HG03432 (cell line): Measurements from ENCODE around the gene SAAL1.

ENCODE experiments used
- ATAC-seq: cut with Tn5 transposase; IDR thresholded peaks from one replicate; pipeline ENCODE4 v1.9.1; 2021; ENCODE audit warnings: mild to moderate bottlenecking, moderate library complexity; ENCODE audit not compliant: unreplicated experiment

The SAAL1 gene

GRCh38 chr11:18088966-18089365 is 16.9 kb downstream of the SAAL1 start:
- ATAC-seq: no peak

- no peak for ATAC-seq
Measured at GRCh38 chr11:18088366-18088765, 17.5 kb downstream of the SAAL1 start.

- ATAC-seq: no peak
Measured at GRCh38 chr11:18081551-18081950, 24.3 kb downstream of the SAAL1 start.

- no peak for ATAC-seq
Measured at GRCh38 chr11:18080451-18080850, 25.4 kb downstream of the SAAL1 start.

GRCh38 chr11:18078909-18079308 is 27.0 kb downstream of the SAAL1 start:
- ATAC-seq: no peak

- no peak for ATAC-seq
Measured at GRCh38 chr11:18075444-18075843, 30.4 kb downstream of the SAAL1 start.

GRCh38 chr11:18071098-18071705 is 34.7 kb downstream of the SAAL1 start:
- ATAC-seq: no peak

GRCh38 chr11:18067372-18067771 is 38.5 kb downstream of the SAAL1 start:
- no peak for ATAC-seq

- no peak for ATAC-seq
Measured at GRCh38 chr11:18066626-18067025, 39.3 kb downstream of the SAAL1 start.

GRCh38 chr11:18065572-18065971 is 40.3 kb downstream of the SAAL1 start:
- no peak for ATAC-seq

GRCh38 chr11:18064450-18065054 is 41.3 kb downstream of the SAAL1 start:
- no peak for ATAC-seq

- ATAC-seq: no peak
Measured at GRCh38 chr11:18063862-18064434, 41.9 kb downstream of the SAAL1 start.

GRCh38 chr11:18063125-18063524 is 42.8 kb downstream of the SAAL1 start:
- ATAC-seq: no peak

GRCh38 chr11:18061351-18061750 is 44.5 kb downstream of the SAAL1 start:
- no peak for ATAC-seq

GRCh38 chr11:18056561-18057181 is 49.2 kb downstream of the SAAL1 start:
- no peak for ATAC-seq

- no peak for ATAC-seq
Measured at GRCh38 chr11:18054511-18055103, 51.3 kb downstream of the SAAL1 start.

- no peak for ATAC-seq
Measured at GRCh38 chr11:18050848-18051247, 55.0 kb downstream of the SAAL1 start.

GRCh38 chr11:18046116-18046777 is 59.6 kb downstream of the SAAL1 start, which contains the start of gene TPH1:
TPH1 (minus strand) TSS chr11:18046269; CDS start chr11:18040762, 5,507 bp downstream.
- no peak for ATAC-seq

- no peak for ATAC-seq
Measured at GRCh38 chr11:18036456-18036855, 69.4 kb downstream of the SAAL1 start.
